CD14-positive monocyte (primary cell): ENCODE data around the gene NCF2. TPM values are rescaled to one million over a fixed set of nuclear protein-coding genes. Genes with fewer than 3 reads are reported as not detected.

Experiments used
- DNase-seq, 3 donors: peaks; one replicate each; pipeline ENCODE4 v3.0.0-alpha.2; 2011 to 2022
- H2AFZ ChIP-seq: 2 replicates; pipeline ENCODE4 v1.6.0; 2012; ENCODE audit warnings: mild to moderate bottlenecking, low read depth, low read length, inconsistent platforms; ENCODE audit not compliant: insufficient read depth, poor library complexity, severe bottlenecking
- H3K27ac ChIP-seq, 2 donors: 1 replicate in 1 of 2; 2 replicates in 1 of 2; pipeline ENCODE4 v1.5.1; 2012 to 2013; ENCODE audit warnings: low read length in 2 of 2, control low read depth in 1 of 2, inconsistent platforms in 1 of 2, low read depth in 1 of 2, mild to moderate bottlenecking in 1 of 2
- H3K27me3 ChIP-seq, 2 donors: one replicate each; pipeline versions ENCODE4 v1.6.0 to v1.6.1; 2011 to 2013; ENCODE audit warnings: low read length in 2 of 2; ENCODE audit not compliant: control insufficient read depth in 2 of 2, insufficient read depth in 2 of 2
- H3K36me3 ChIP-seq, 2 donors: replicated peaks in 1 of 2; 1 replicate in 1 of 2; 2 replicates in 1 of 2; pipeline versions ENCODE4 v1.5.1 to v1.6.1; 2012 to 2013; ENCODE audit warnings: low read length in 2 of 2, control low read depth in 1 of 2, inconsistent platforms in 1 of 2, mild to moderate bottlenecking in 1 of 2; ENCODE audit not compliant: insufficient read depth in 2 of 2, control insufficient read depth in 1 of 2
- H3K4me1 ChIP-seq, 2 donors: 1 replicate in 1 of 2; 2 replicates in 1 of 2; pipeline versions ENCODE4 v1.5.1 to v1.6.1; 2012 to 2013; ENCODE audit warnings: low read length in 2 of 2, control low read depth in 1 of 2, inconsistent platforms in 1 of 2, mild to moderate bottlenecking in 1 of 2, moderate library complexity in 1 of 2; ENCODE audit not compliant: insufficient read depth in 2 of 2, control insufficient read depth in 1 of 2
- H3K4me2 ChIP-seq: replicated peaks from 2 replicates; pipeline ENCODE3; 2012; ENCODE audit warnings: low read length, moderate library complexity, mild to moderate bottlenecking; ENCODE audit not compliant: poor library complexity, severe bottlenecking; ENCODE audit errors: extremely low read depth
- H3K4me3 ChIP-seq, 3 experiments: fragments of 200-600 bp in 1 of 3; sonication (generic) in 1 of 3; replicated peaks in 1 of 3; 1 replicate in 2 of 3; 2 replicates in 1 of 3; pipeline ENCODE4 v1.5.1; 2011 to 2013; ENCODE audit warnings: low read length in 3 of 3, mild to moderate bottlenecking in 3 of 3, control low read depth in 2 of 3, low read depth in 2 of 3, inconsistent platforms in 1 of 3, moderate library complexity in 1 of 3
- H3K79me2 ChIP-seq: 2 replicates; pipeline ENCODE4 v1.6.0; 2012; ENCODE audit warnings: mild to moderate bottlenecking, control low read depth, inconsistent platforms, low read length, moderate library complexity; ENCODE audit not compliant: insufficient read depth
- H3K9ac ChIP-seq: 2 replicates; pipeline ENCODE4 v1.6.0; 2017; ENCODE audit warnings: low read length, mild to moderate bottlenecking; ENCODE audit not compliant: insufficient read depth, poor library complexity, severe bottlenecking
- H3K9me3 ChIP-seq, 2 donors: replicated peaks in 1 of 2; 1 replicate in 1 of 2; 2 replicates in 1 of 2; pipeline versions ENCODE4 v1.5.1 to v1.6.1; 2012 to 2013; ENCODE audit warnings: low read length in 2 of 2, control low read depth in 1 of 2; ENCODE audit not compliant: control insufficient read depth in 1 of 2, insufficient read depth in 1 of 2
- H4K20me1 ChIP-seq: 2 replicates; pipeline ENCODE4 v1.6.0; 2012; ENCODE audit warnings: mild to moderate bottlenecking, low read length, control low read depth, moderate library complexity; ENCODE audit not compliant: insufficient read depth
- H3K27ac Mint-ChIP-seq, 7 donors: one replicate each; pipeline ENCODE4 v1.8.0; 2020; ENCODE audit warnings: mild to moderate bottlenecking in 7 of 7, mixed read lengths in 7 of 7, moderate library complexity in 6 of 7, inconsistent platforms in 2 of 7
- H3K27me3 Mint-ChIP-seq, 3 donors: one replicate each; pipeline ENCODE4 v1.8.0; 2021 to 2022; ENCODE audit warnings: low read depth in 3 of 3, mild to moderate bottlenecking in 3 of 3, mixed read lengths in 3 of 3, moderate library complexity in 3 of 3, inconsistent platforms in 1 of 3
- H3K36me3 Mint-ChIP-seq, 2 donors: one replicate each; pipeline ENCODE4 v1.8.0; 2020; ENCODE audit warnings: mixed read lengths in 2 of 2, inconsistent platforms in 1 of 2, mild to moderate bottlenecking in 1 of 2
- H3K4me1 Mint-ChIP-seq: one replicate; pipeline ENCODE4 v1.8.0; 2020; ENCODE audit warnings: mild to moderate bottlenecking, mixed read lengths
- H3K4me3 Mint-ChIP-seq, 2 donors: one replicate each; pipeline ENCODE4 v1.8.0; 2020; ENCODE audit warnings: mild to moderate bottlenecking in 2 of 2, mixed read lengths in 2 of 2, moderate library complexity in 1 of 2
- H3K9me3 Mint-ChIP-seq, 7 donors: one replicate each; pipeline ENCODE4 v1.8.0; 2020 to 2022; ENCODE audit warnings: mixed read lengths in 7 of 7, mild to moderate bottlenecking in 6 of 7, moderate library complexity in 6 of 7, inconsistent platforms in 2 of 7
- CTCF ChIP-seq: fragments of 200-600 bp; IDR thresholded peaks from one replicate; pipeline ENCODE4 v1.8.0; 2022; ENCODE audit warnings: antibody characterized with exemption, mild to moderate bottlenecking
- whole genome bisulfite sequencing: methylation state at CpG from one replicate; pipeline ENCODE4 v1.1.5; 2013; ENCODE audit warnings: missing lambda C conversion rate; ENCODE audit not compliant: insufficient coverage; 5-methylcytosine and 5-hydroxymethylcytosine counted together
- intact Hi-C, 2 donors: fragments of 100-400 bp; cut with micrococcal nuclease; formaldehyde crosslinking; loops; one replicate each; pipeline versions ENCODE4 v1.15.0 to v1.15.1; 2023
- polyA plus RNA-seq, 3 donors: library from polyadenylated mRNA; depleted of rRNA in 1 of 3; unstranded in 2 of 3; stranded (reverse) in 1 of 3; fragments of 300-500 nt in 2 of 3; fragments of >200 nt in 1 of 3; fragmentation: Illumina TruSeq in 2 of 3; gene quantifications; 1 replicate in 2 of 3; 2 replicates in 1 of 3; pipeline ENCODE4 v1.2.3, GENCODE V29; 2012 to 2021

Gene NCF2
- polyA plus RNA-seq, 3 donors, result 509 to 697 (median 557) TPM

DNA sequence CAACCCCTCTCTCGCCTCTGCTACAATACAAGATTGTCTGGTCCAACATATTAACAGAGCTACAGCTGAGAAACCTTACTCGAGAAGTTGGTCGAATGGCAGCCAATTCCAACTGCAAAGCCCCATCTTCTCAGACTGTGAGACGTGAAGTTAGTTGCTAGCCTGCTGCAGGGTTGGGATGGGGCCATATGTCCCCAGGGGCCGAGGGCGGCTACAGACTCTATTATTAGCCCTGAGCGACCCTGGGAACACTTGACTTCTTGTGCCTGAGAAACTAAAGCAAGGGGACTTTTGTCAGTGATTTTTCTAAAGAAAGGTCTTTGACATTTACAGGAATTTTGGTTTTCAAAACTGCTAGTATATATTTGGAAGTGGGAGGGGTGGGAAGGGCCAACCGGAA, 13.7 kb downstream of the NCF2 start:
- 93% methylated on average over 6 of the region's 8 CpGs for WGBS
- no peak overlapping the region for H2AFZ ChIP-seq
- peaks cover 94% of the 10 kb centered on the region for H3K79me2 ChIP-seq
- peaks cover 97% of the 10 kb centered on the region for H4K20me1 ChIP-seq
- H3K4me3 ChIP-seq, result no peak overlapping the region
- Mint-ChIP-seq H3K9me3 (peaks cover 0 to 1% (median 0%) of the 10 kb centered on the region in 7 donors), H3K4me1 (peaks cover 38% of the 10 kb centered on the region), H3K36me3 (peaks cover 84 to 96% of the 10 kb centered on the region in 2 donors), H3K4me3 (no peak overlapping the region), H3K27me3 (no peaks in the 10 kb centered on the region), H3K27ac (peak overlapping the region in 1 of 7 donors; percentile 3)
- no peaks in the 10 kb centered on the region for H3K9me3 ChIP-seq
- H3K27ac ChIP-seq, result peak overlapping the region in 1 of 2 donors; percentile 37
- peaks cover 40% of the 10 kb centered on the region in 2 donors for H3K4me1 ChIP-seq
- H3K27me3 ChIP-seq, result no peaks in the 10 kb centered on the region
- no peak overlapping the region for H3K4me2 ChIP-seq
- H3K9ac ChIP-seq, result no peak overlapping the region
- TF ChIP-seq CTCF, result no peak
- DNase-seq, result no peak
- intact Hi-C loops, result loop anchor here in 1 of 2 donors (5.0 kb wide), 1 partner anchor 36 kb away; no protein-coding TSS in a partner anchor
- H3K36me3 ChIP-seq, result peaks cover 78 to 79% of the 10 kb centered on the region in 2 donors

GRCh38 chr1:183575606-183576005, 14.7 kb downstream of the NCF2 start:
- Histone ChIP-seq H4K20me1 (peaks cover 99% of the 10 kb centered on the region), H2AFZ (no peak overlapping the region), H3K4me2 (no peak overlapping the region), H3K9me3 (no peaks in the 10 kb centered on the region), H3K9ac (no peak overlapping the region), H3K79me2 (peaks cover 94% of the 10 kb centered on the region), H3K4me3 (no peak overlapping the region), H3K27me3 (no peaks in the 10 kb centered on the region), H3K36me3 (peaks cover 85 to 88% of the 10 kb centered on the region in 2 donors), H3K27ac (peak overlapping the region in 1 of 2 donors; percentile 37), H3K4me1 (peaks cover 34 to 38% of the 10 kb centered on the region in 2 donors)
- Mint-ChIP-seq H3K27me3 (no peaks in the 10 kb centered on the region), H3K27ac (peak overlapping the region in 6 of 7 donors; percentile 14 to 75 (median 37)), H3K36me3 (peaks cover 85 to 96% of the 10 kb centered on the region in 2 donors), H3K4me3 (no peak overlapping the region), H3K4me1 (peaks cover 37% of the 10 kb centered on the region), H3K9me3 (peaks cover 0 to under 1% (median 0%) of the 10 kb centered on the region in 7 donors)
- TF ChIP-seq CTCF, result no peak
- 100% methylated on average over 5 of the region's 5 CpGs for WGBS
- DNase-seq, result no peak
- intact Hi-C loops, result loop anchor here in 1 of 2 donors (5.0 kb wide), 1 partner anchor 37 kb away; no protein-coding TSS in a partner anchor
